HG03066 (cell line): ENCODE measurements around the gene AP4S1.
A peak's percentile ranks its signal among the peaks of the same experiment; 100 is the strongest.
"Not testable (repeated sequence)": the region's sequence is repeated elsewhere in the genome, so short reads cannot be mapped to it uniquely, and the experiment has no call there.

Experiments
- ATAC-seq: cut with Tn5 transposase; IDR thresholded peaks from one replicate; pipeline ENCODE4 v1.9.1; 2021; ENCODE audit warnings: low read depth; ENCODE audit not compliant: unreplicated experiment

AP4S1 gene

GRCh38 chr14:31004007-31004406 is 21.4 kb upstream of the AP4S1 start:
- not testable (repeated sequence) for ATAC-seq

GRCh38 chr14:31006703-31007102 is 18.7 kb upstream of the AP4S1 start:
- ATAC-seq, result no peak

GRCh38 chr14:31009836-31010574 is 15.4 kb upstream of the AP4S1 start:
- ATAC-seq, result no peak

GRCh38 chr14:31010935-31011334 is 14.5 kb upstream of the AP4S1 start:
- no peak for ATAC-seq

- no peak for ATAC-seq
Observed at GRCh38 chr14:31013841-31014240, 11.6 kb upstream of the AP4S1 start.

- ATAC-seq, result no peak
Observed at GRCh38 chr14:31018057-31018645, 7.3 kb upstream of the AP4S1 start.

- no peak for ATAC-seq
Observed at GRCh38 chr14:31020834-31021575, 4.4 kb upstream of the AP4S1 start.

GRCh38 chr14:31021576-31021949 is 3.9 kb upstream of the AP4S1 start:
- ATAC-seq, result no peak

GRCh38 chr14:31022386-31022785 is 3.1 kb upstream of the AP4S1 start:
- no peak for ATAC-seq

GRCh38 chr14:31024010-31024480 is 1.4 kb upstream of the AP4S1 start:
- ATAC-seq, result no peak

GRCh38 chr14:31024577-31025366 is 677 bp upstream of the AP4S1 start:
- ATAC-seq, result no peak

- ATAC-seq, result no peak
Observed at GRCh38 chr14:31026077-31026449, 614 bp downstream of the AP4S1 start, which contains the start of gene STRN3. Gene STRN3 (minus strand): TSS chr14:31026379. CDS start chr14:31026185, 194 bp downstream.

GRCh38 chr14:31026450-31027235 is 1.2 kb downstream of the AP4S1 start:
- ATAC-seq, result peak; percentile 93

- ATAC-seq, result no peak
Observed at GRCh38 chr14:31027847-31028246, 2.4 kb downstream of the AP4S1 start.

GRCh38 chr14:31029016-31029970 is 3.8 kb downstream of the AP4S1 start:
- ATAC-seq, result no peak

GRCh38 chr14:31030469-31030868 is 5.0 kb downstream of the AP4S1 start:
- no peak for ATAC-seq

- no peak for ATAC-seq
Observed at GRCh38 chr14:31036552-31036951, 11.1 kb downstream of the AP4S1 start.

GRCh38 chr14:31037709-31038221 is 12.3 kb downstream of the AP4S1 start:
- ATAC-seq, result no peak
